HG03045 (cell line): ENCODE measurements around the gene RAD51AP1.

Experiments
- ATAC-seq: cut with Tn5 transposase; IDR thresholded peaks from one replicate; pipeline ENCODE4 v1.9.1; 2021; ENCODE audit warnings: mild to moderate bottlenecking, moderate library complexity; ENCODE audit not compliant: unreplicated experiment

RAD51AP1 gene

GRCh38 chr12:4545195-4545594 lies 6.5 kb downstream of the RAD51AP1 start:
- ATAC-seq, result no peak

- ATAC-seq, result no peak
These were observed 13.5 kb downstream of the RAD51AP1 start for GRCh38 chr12:4552191-4552590.

- no peak for ATAC-seq
These were observed 15.3 kb downstream of the RAD51AP1 start for GRCh38 chr12:4553943-4554342.

- ATAC-seq, result no peak
These were observed 17.1 kb downstream of the RAD51AP1 start for GRCh38 chr12:4555804-4556203.

GRCh38 chr12:4556735-4557530 lies 18.2 kb downstream of the RAD51AP1 start:
- no peak for ATAC-seq

- no peak for ATAC-seq
These were observed 18.9 kb downstream of the RAD51AP1 start for GRCh38 chr12:4557586-4557985.

GRCh38 chr12:4558171-4558570 lies 19.5 kb downstream of the RAD51AP1 start:
- no peak for ATAC-seq

GRCh38 chr12:4562034-4562657 lies 23.5 kb downstream of the RAD51AP1 start, which contains the start of gene DYRK4:
DYRK4 (plus strand) TSS chr12:4562208; CDS start chr12:4562246, 38 bp downstream.
- ATAC-seq, result no peak

- ATAC-seq, result no peak
These were observed 24.6 kb downstream of the RAD51AP1 start for GRCh38 chr12:4563336-4563735.

GRCh38 chr12:4564818-4565217 lies 26.1 kb downstream of the RAD51AP1 start:
- no peak for ATAC-seq

GRCh38 chr12:4566474-4566873 lies 27.8 kb downstream of the RAD51AP1 start:
- no peak for ATAC-seq

- no peak for ATAC-seq
These were observed 28.6 kb downstream of the RAD51AP1 start for GRCh38 chr12:4567073-4567881.

GRCh38 chr12:4569261-4569660 lies 30.6 kb downstream of the RAD51AP1 start:
- no peak for ATAC-seq

- no peak for ATAC-seq
These were observed 34.0 kb downstream of the RAD51AP1 start for GRCh38 chr12:4572680-4573079.

- no peak for ATAC-seq
These were observed 40.8 kb downstream of the RAD51AP1 start for GRCh38 chr12:4579305-4580102.

- no peak for ATAC-seq
These were observed 41.6 kb downstream of the RAD51AP1 start for GRCh38 chr12:4580281-4580688.

- no peak for ATAC-seq
These were observed 45.6 kb downstream of the RAD51AP1 start for GRCh38 chr12:4584281-4584680.

GRCh38 chr12:4584896-4585295 lies 46.2 kb downstream of the RAD51AP1 start:
- ATAC-seq, result no peak

GRCh38 chr12:4586500-4586899 lies 47.8 kb downstream of the RAD51AP1 start:
- ATAC-seq, result no peak

GRCh38 chr12:4587108-4587507 lies 48.4 kb downstream of the RAD51AP1 start:
- no peak for ATAC-seq

GRCh38 chr12:4588916-4589315 lies 50.2 kb downstream of the RAD51AP1 start:
- ATAC-seq, result no peak
